HEK293 (cell line): Measurements from ENCODE around the gene RNF151.
A peak's percentile ranks its signal among the peaks of the same experiment; 100 is the strongest.

Experiments
- CTCF ChIA-PET: fragments of 350-600 bp; formaldehyde crosslinking; extraction: SDS; loops from one replicate; lab custom pipeline; 2021; ENCODE audit warnings: antibody characterized with exemption; lab: Yijun Ruan, JAX
- POLR2A ChIA-PET: fragments of 300-600 bp; formaldehyde crosslinking; extraction: SDS; loops from one replicate; lab custom pipeline; 2020; ENCODE audit warnings: antibody characterized with exemption, inconsistent platforms; lab: Yijun Ruan, JAX
- H3K27ac ChIP-seq: fragments of 200-500 bp; sonication (Bioruptor generic); 2 replicates; pipeline ENCODE4 v1.5.1; 2014; ENCODE audit warnings: low read depth, low read length, control low read depth, inconsistent platforms; ENCODE audit errors: extremely low read depth
- H3K36me3 ChIP-seq, 2 experiments: fragments of 200-500 bp in 1 of 2; sonication (Bioruptor generic) in 1 of 2; 1 replicate in 1 of 2; 2 replicates in 1 of 2; pipeline ENCODE4 v1.5.1; 2014 to 2017; ENCODE audit warnings: inconsistent platforms in 2 of 2, low read length in 2 of 2; ENCODE audit not compliant: control insufficient read depth in 2 of 2, insufficient read depth in 1 of 2
- H3K4me1 ChIP-seq: fragments of 200-500 bp; sonication (Bioruptor generic); 2 replicates; pipeline ENCODE4 v1.5.1; 2014; ENCODE audit warnings: mild to moderate bottlenecking, low read length, inconsistent platforms; ENCODE audit not compliant: control insufficient read depth, insufficient read depth
- H3K4me3 ChIP-seq: 2 replicates; pipeline ENCODE4 v1.5.1; 2011; ENCODE audit warnings: low read depth, mild to moderate bottlenecking, control low read depth, low read length, moderate library complexity
- H3K9me3 ChIP-seq: fragments of 200-500 bp; sonication (Bioruptor generic); 2 replicates; pipeline ENCODE4 v1.5.1; 2014; ENCODE audit warnings: low read depth, low read length, inconsistent platforms; ENCODE audit not compliant: control insufficient read depth, insufficient read depth
- HIC1 ChIP-seq: fragments of 450-650 bp; formaldehyde crosslinking; IDR thresholded peaks from 2 replicates; pipeline ENCODE4 v1.5.1; 2016; ENCODE audit warnings: missing biosample characterization, missing genetic modification characterization
- HOXD13 ChIP-seq: sonication (generic); formaldehyde crosslinking; IDR thresholded peaks from 2 replicates; pipeline ENCODE4 v1.8.0; 2022; ENCODE audit warnings: missing genetic modification reagents, borderline replicate concordance
- IKZF3 ChIP-seq: fragments of 450-650 bp; IDR thresholded peaks from 2 replicates; pipeline ENCODE4 v1.5.0; 2018; ENCODE audit warnings: missing biosample characterization, mild to moderate bottlenecking, missing genetic modification characterization, moderate library complexity
- KLF1 ChIP-seq: fragments of 450-650 bp; formaldehyde crosslinking; IDR thresholded peaks from 2 replicates; pipeline ENCODE4 v1.5.1; 2016; ENCODE audit warnings: missing biosample characterization, missing genetic modification characterization
- MEIS1 ChIP-seq: sonication (generic); formaldehyde crosslinking; IDR thresholded peaks from 2 replicates; pipeline ENCODE4 v1.8.1; 2022; ENCODE audit warnings: missing genetic modification reagents, mild to moderate bottlenecking, borderline replicate concordance
- PRDM1 ChIP-seq: fragments of 450-650 bp; formaldehyde crosslinking; IDR thresholded peaks from 2 replicates; pipeline ENCODE4; 2016; ENCODE audit warnings: missing biosample characterization, missing genetic modification characterization
- PRDM10 ChIP-seq: fragments of 450-650 bp; formaldehyde crosslinking; IDR thresholded peaks from 2 replicates; pipeline ENCODE4 v1.5.1; 2016; ENCODE audit warnings: missing biosample characterization, missing genetic modification characterization
- TSHZ1 ChIP-seq: fragments of 450-650 bp; formaldehyde crosslinking; IDR thresholded peaks from 2 replicates; pipeline ENCODE4 v1.5.1; 2016; ENCODE audit warnings: missing biosample characterization, missing genetic modification characterization, borderline replicate concordance
- ZBTB48 ChIP-seq: fragments of 450-650 bp; formaldehyde crosslinking; IDR thresholded peaks from 2 replicates; pipeline ENCODE4 v1.5.1; 2016; ENCODE audit warnings: missing biosample characterization, missing genetic modification characterization
- ZBTB7A ChIP-seq: fragments of 450-650 bp; formaldehyde crosslinking; IDR thresholded peaks from 2 replicates; pipeline ENCODE4 v1.5.1; 2016; ENCODE audit warnings: low read depth, missing biosample characterization, missing genetic modification characterization
- ZFHX2 ChIP-seq: fragments of 450-650 bp; formaldehyde crosslinking; conservative IDR thresholded peaks from 2 replicates; pipeline ENCODE4 v1.5.1; 2016; ENCODE audit warnings: missing biosample characterization, missing genetic modification characterization
- ZNF140 ChIP-seq: fragments of 450-650 bp; formaldehyde crosslinking; IDR thresholded peaks from 2 replicates; pipeline ENCODE4 v1.5.1; 2016; ENCODE audit warnings: missing biosample characterization, missing genetic modification characterization
- ZNF146 ChIP-seq: fragments of 450-650 bp; formaldehyde crosslinking; IDR thresholded peaks from 2 replicates; pipeline ENCODE4 v1.5.1; 2016; ENCODE audit warnings: missing biosample characterization, missing genetic modification characterization
- ZNF169 ChIP-seq: fragments of 450-650 bp; formaldehyde crosslinking; IDR thresholded peaks from 2 replicates; pipeline ENCODE4 v1.5.1; 2016; ENCODE audit warnings: missing biosample characterization, missing genetic modification characterization
- ZNF175 ChIP-seq: fragments of 450-650 bp; formaldehyde crosslinking; IDR thresholded peaks from 2 replicates; pipeline ENCODE4 v1.5.1; 2016; ENCODE audit warnings: missing biosample characterization, missing genetic modification characterization
- ZNF2 ChIP-seq: fragments of 450-650 bp; formaldehyde crosslinking; IDR thresholded peaks from 2 replicates; pipeline ENCODE4 v1.5.1; 2016; ENCODE audit warnings: missing biosample characterization, missing genetic modification characterization
- ZNF354C ChIP-seq: fragments of 450-650 bp; formaldehyde crosslinking; IDR thresholded peaks from 2 replicates; pipeline ENCODE4 v1.5.1; 2016; ENCODE audit warnings: missing biosample characterization, missing genetic modification characterization, low read depth, borderline replicate concordance
- ZNF544 ChIP-seq: fragments of 450-650 bp; formaldehyde crosslinking; IDR thresholded peaks from 2 replicates; pipeline ENCODE4 v1.5.0; 2017; ENCODE audit warnings: missing biosample characterization, missing genetic modification characterization
- ZNF558 ChIP-seq: fragments of 450-650 bp; formaldehyde crosslinking; IDR thresholded peaks from 2 replicates; pipeline ENCODE4 v1.5.1; 2016; ENCODE audit warnings: missing biosample characterization, missing genetic modification characterization
- ZNF629 ChIP-seq: fragments of 450-650 bp; formaldehyde crosslinking; IDR thresholded peaks from 2 replicates; pipeline ENCODE4 v1.5.1; 2017; ENCODE audit warnings: missing biosample characterization, missing genetic modification characterization
- ZNF692 ChIP-seq: fragments of 450-650 bp; formaldehyde crosslinking; IDR thresholded peaks from 2 replicates; pipeline ENCODE4 v1.5.1; 2016; ENCODE audit warnings: missing biosample characterization, missing genetic modification characterization
- ZNF792 ChIP-seq: fragments of 450-650 bp; formaldehyde crosslinking; IDR thresholded peaks from 2 replicates; pipeline ENCODE4 v1.5.1; 2016; ENCODE audit warnings: missing biosample characterization, missing genetic modification characterization
- ZSCAN18 ChIP-seq: fragments of 450-650 bp; formaldehyde crosslinking; IDR thresholded peaks from 2 replicates; pipeline ENCODE4 v1.5.1; 2016; ENCODE audit warnings: missing biosample characterization, missing genetic modification characterization

Gene RNF151

GRCh38 chr16:1960665-1961630 is 5.7 kb upstream of the RNF151 start (continued):
- TF ChIP-seq TSHZ1 (tag by site-specific recombination), result no peak

- Histone ChIP-seq H3K36me3 (peaks cover 0 to 37% of the 10 kb centered on the region in 2 experiments; a peak in 1 of 3 replicates), H3K27ac (peak overlapping the region; percentile 100; the same call in 1 of the 2 replicates), H3K4me1 (no peaks in the 10 kb centered on the region; the same call in 1 of the 2 replicates), H3K9me3 (no peaks in the 10 kb centered on the region), H3K4me3 (no peak overlapping the region)
- CTCF ChIA-PET, result interaction anchor here (1.7 to 2.1 kb wide), 2 partner anchors 10 to 42 kb away, joined by 4 to 6 read pairs; partner anchors contain the start of gene TBL3
- POLR2A ChIA-PET, result interaction anchor here (0.6 to 2.4 kb wide), 9 partner anchors 10 to 396 kb away, joined by 3 to 17 read pairs (median 4); partner anchors contain the start of genes GFER, NOXO1, TBL3 and TRAF7
- TF ChIP-seq ZNF544 (tag by site-specific recombination), result no peak
- no peak for TF ChIP-seq ZBTB7A (tag by site-specific recombination)
- no peak for TF ChIP-seq ZFHX2 (tag by site-specific recombination)
- TF ChIP-seq ZNF792 (tag by site-specific recombination), result no peak
- TF ChIP-seq ZSCAN18 (tag by site-specific recombination), result no peak
- TF ChIP-seq MEIS1, result no peak
- TF ChIP-seq ZBTB48 (tag by site-specific recombination), result no peak
- no peak for TF ChIP-seq ZNF558 (tag by site-specific recombination)
- peak; percentile 84 for TF ChIP-seq IKZF3 (tag by site-specific recombination)
- peak; percentile 83 for TF ChIP-seq PRDM10 (tag by site-specific recombination)
- no peak for TF ChIP-seq ZNF175 (tag by site-specific recombination)
- TF ChIP-seq HOXD13 (CRISPR knock-in tag), result no peak
- no peak for TF ChIP-seq ZNF629
- TF ChIP-seq HIC1 (tag by site-specific recombination), result peak; percentile 21
- 0 out of 2 replicates have a peak, but pooled peaks have one; percentile 10 for TF ChIP-seq ZNF2
- no peak for TF ChIP-seq ZNF146 (tag by site-specific recombination)
- no peak for TF ChIP-seq ZNF354C
- no peak for TF ChIP-seq ZNF169
- no peak for TF ChIP-seq ZNF692 (tag by site-specific recombination)
- TF ChIP-seq PRDM1 (tag by site-specific recombination), result no peak
- TF ChIP-seq ZNF140, result no peak
- TF ChIP-seq KLF1, result no peak
Observed at GRCh38 chr16:1961651-1962067, 5.0 kb upstream of the RNF151 start.
